22Rv1 (cell line): ENCODE results near the gene LRBA.

Source experiments
- ZFX ChIP-seq: fragments of 450-650 bp; IDR thresholded peaks from 2 replicates; pipeline ENCODE4 v1.6.1; 2017; ENCODE audit warnings: antibody characterized with exemption, borderline replicate concordance
- TF ChIP-seq, protein P1 (sequence below): fragments of 450-650 bp; IDR thresholded peaks from 2 replicates; pipeline ENCODE4 v1.5.1; 2017; ENCODE audit warnings: mild to moderate bottlenecking

DNA sequence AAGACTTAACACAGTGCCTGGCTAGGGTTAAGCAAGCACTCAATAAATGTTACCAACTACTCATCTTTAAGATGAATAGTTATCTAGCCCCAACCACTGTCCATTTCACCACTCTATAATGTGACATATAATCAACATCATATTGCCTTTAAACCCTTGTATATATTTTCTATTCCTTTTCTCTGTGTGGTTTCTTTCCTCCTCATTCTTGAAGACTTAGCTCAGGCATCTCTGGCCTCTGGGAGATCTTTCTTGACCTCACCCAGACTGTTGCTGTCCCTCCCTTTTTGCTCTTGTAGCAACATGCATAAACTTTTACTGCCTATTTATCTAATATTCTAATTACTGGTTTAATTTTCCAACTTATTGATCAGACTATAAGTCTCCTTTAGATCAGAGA is 683.0 kb downstream of the LRBA start:
- TF ChIP-seq, protein P1, sequence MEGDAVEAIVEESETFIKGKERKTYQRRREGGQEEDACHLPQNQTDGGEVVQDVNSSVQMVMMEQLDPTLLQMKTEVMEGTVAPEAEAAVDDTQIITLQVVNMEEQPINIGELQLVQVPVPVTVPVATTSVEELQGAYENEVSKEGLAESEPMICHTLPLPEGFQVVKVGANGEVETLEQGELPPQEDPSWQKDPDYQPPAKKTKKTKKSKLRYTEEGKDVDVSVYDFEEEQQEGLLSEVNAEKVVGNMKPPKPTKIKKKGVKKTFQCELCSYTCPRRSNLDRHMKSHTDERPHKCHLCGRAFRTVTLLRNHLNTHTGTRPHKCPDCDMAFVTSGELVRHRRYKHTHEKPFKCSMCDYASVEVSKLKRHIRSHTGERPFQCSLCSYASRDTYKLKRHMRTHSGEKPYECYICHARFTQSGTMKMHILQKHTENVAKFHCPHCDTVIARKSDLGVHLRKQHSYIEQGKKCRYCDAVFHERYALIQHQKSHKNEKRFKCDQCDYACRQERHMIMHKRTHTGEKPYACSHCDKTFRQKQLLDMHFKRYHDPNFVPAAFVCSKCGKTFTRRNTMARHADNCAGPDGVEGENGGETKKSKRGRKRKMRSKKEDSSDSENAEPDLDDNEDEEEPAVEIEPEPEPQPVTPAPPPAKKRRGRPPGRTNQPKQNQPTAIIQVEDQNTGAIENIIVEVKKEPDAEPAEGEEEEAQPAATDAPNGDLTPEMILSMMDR = no peak
- no peak for TF ChIP-seq ZFX
